Measurements from ENCODE around the gene TEX48. TPM values are rescaled to one million over a fixed set of nuclear protein-coding genes. Genes with fewer than 3 reads are reported as not detected.
A peak's percentile ranks its signal among the peaks of the same experiment; 100 is the strongest.

Gene TEX48
- total RNA-seq, 1 donor from 2014 or later = 0.68 TPM

DNA sequence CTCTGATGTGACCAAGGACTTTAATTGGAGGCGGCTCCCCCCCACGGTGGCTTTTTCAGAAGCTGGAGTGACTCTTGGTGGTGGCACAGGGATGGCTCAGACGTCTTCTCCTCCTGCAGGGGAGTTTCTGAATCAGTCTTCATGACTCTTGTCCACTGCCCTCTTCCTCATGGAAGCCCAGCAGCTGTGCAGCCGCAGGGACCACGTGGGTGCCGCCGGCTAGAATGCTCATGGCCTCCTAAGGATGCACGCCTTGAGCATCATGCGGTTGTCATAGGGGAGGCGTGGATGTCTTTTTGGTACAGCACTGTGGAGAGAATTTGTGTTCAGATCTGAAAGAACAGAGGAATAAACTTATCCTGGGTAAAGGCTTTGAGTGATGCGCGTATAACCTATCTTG is 25.7 kb downstream of the TEX48 start:
- intact Hi-C loops (cut with micrococcal nuclease) = no loop called here
- no peak overlapping the region for H3K4me3 Mint-ChIP-seq (ENCODE audit: low read depth)
- peaks cover 19% of the 10 kb centered on the region for H3K4me1 Mint-ChIP-seq (ENCODE audit: low read depth)
- no peaks in the 10 kb centered on the region for H3K27me3 Mint-ChIP-seq (ENCODE audit: low read depth)
- H3K9me3 Mint-ChIP-seq = no peaks in the 10 kb centered on the region
- no peak overlapping the region for H3K27ac Mint-ChIP-seq
- no peaks in the 10 kb centered on the region for H3K36me3 Mint-ChIP-seq (ENCODE audit: low read depth)
- DNase-seq (ENCODE audit: low spot score) = no peak

DNA sequence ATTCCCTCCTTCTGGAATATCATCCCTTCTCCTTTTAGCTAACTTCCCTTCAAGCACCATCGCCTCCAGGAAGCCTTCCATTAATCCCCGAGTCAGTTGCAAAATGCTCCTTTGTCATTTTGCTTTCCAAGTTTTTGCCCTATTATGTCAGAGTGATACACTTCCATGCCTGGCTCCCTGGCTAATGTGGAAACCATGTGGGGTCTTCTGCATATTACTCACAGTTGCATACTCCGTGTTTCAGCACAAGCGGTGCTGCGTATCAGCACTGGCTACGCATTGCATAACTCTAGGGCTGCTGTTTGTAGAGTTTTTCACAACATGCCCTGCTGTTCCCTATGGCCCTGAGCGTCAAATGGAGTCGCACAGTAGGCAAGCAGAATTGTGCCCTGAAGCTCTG is 26.3 kb downstream of the TEX48 start:
- Mint-ChIP-seq H3K36me3 (ENCODE audit: low read depth) (no peaks in the 10 kb centered on the region), H3K9me3 (no peaks in the 10 kb centered on the region), H3K27ac (no peak overlapping the region), H3K4me1 (ENCODE audit: low read depth) (peaks cover 19% of the 10 kb centered on the region), H3K27me3 (ENCODE audit: low read depth) (no peaks in the 10 kb centered on the region), H3K4me3 (ENCODE audit: low read depth) (no peak overlapping the region)
- no peak for DNase-seq (ENCODE audit: low spot score)
- intact Hi-C loops (cut with micrococcal nuclease) = no loop called here

DNA sequence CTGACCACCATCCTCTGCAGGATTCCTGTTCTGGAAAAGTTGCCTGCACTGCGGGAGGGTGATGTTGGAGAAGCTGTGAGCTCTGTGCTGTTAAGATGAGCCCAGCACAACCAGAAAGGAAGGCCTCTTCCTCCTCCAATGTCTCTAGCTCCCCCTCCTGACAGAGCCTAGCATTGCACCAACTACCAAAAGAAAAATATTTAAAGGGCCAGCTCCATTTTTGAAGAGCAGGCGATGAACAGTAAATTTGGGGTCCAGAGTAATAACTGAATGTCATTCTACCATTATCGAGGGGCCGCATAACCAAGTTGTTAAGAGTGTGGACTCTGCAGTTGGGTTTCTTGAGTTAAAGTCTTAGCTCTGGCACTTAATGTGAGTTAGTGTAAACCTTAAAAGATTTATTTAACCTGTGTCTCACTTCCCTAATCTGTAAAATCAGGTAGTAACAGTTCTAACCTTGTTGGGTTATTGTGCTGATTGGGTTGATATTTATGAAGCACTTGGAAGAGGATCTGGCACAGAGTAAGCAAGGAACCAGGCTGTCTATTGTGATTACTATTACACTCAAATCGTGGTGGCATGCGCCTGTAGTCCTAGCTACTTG is 28.3 kb downstream of the TEX48 start:
- Mint-ChIP-seq H3K4me3 (ENCODE audit: low read depth) (no peak overlapping the region), H3K4me1 (ENCODE audit: low read depth) (peaks cover 21% of the 10 kb centered on the region), H3K27ac (no peak overlapping the region), H3K9me3 (no peaks in the 10 kb centered on the region), H3K36me3 (ENCODE audit: low read depth) (peaks cover 5% of the 10 kb centered on the region), H3K27me3 (ENCODE audit: low read depth) (no peaks in the 10 kb centered on the region)
- peak; percentile 73 for DNase-seq (ENCODE audit: low spot score)
- intact Hi-C loops (cut with micrococcal nuclease) = loop anchor here (1.0 to 5.0 kb wide), 6 partner anchors 41 to 248 kb away; partner anchors contain the start of gene WHRN

DNA sequence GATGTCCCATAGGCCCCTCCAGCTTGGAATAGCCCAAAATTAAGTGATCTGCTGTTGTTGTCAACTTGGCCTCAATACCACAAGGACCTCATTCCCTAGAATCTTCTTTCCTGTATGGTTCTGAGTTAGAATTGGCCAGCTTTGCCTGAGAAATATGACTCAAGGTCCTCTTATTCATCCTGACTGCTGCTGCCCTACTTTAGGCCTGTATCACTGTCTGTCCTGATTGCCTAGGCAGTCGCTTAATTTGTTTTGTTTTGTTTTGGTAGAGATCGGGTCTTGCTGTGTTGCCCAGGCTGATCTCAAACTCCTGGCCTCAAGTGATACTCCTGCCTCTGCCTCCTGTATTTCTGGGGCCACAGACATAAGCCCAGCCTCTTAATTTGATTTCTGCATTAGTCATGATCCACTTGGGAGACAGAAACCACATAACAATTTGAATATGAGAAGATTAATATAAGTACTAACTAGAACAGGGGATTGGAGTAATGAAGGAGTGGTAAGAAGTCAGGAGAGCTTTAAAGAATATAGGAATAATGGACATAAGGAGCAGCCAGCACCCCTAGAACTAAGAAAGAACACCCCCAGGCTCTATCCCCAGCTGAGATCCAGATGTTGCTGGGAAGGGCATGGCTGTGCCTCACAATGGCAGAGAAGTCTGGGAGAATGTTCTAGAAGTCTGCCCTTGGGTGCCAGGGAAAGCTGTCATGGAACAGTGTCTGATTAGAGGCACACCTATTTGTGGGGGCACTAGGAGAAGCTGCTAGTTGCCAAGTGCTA is 29.0 kb downstream of the TEX48 start:
- H3K4me3 Mint-ChIP-seq (ENCODE audit: low read depth) = no peak overlapping the region
- peaks cover 21% of the 10 kb centered on the region for H3K4me1 Mint-ChIP-seq (ENCODE audit: low read depth)
- intact Hi-C loops (cut with micrococcal nuclease) = loop anchor here (1.0 to 5.0 kb wide), 6 partner anchors 40 to 248 kb away; partner anchors contain the start of gene WHRN

DNA sequence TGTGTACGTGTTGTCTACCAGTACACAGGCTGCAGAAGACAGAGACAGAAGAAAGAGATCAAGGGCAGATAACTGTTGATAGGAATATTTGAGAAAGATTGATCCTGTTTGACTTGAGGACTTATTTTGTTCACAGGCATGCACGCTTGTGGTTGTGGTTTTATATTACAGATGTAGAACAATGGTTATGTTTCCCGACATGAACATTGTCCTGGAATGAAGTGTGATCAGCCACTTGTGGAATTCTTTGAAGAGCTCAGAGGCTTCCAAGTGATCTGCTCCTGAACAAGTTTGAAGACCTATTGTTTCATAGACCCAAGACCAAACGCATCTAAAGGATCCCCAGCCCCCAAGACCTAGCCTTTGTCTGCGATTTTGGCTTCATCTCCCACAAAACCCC is 38.1 kb downstream of the TEX48 start:
- intact Hi-C loops (cut with micrococcal nuclease) = no loop called here
- Mint-ChIP-seq H3K27ac (no peak overlapping the region), H3K36me3 (ENCODE audit: low read depth) (peaks cover 66% of the 10 kb centered on the region), H3K27me3 (ENCODE audit: low read depth) (no peaks in the 10 kb centered on the region), H3K9me3 (peaks cover 4% of the 10 kb centered on the region), H3K4me3 (ENCODE audit: low read depth) (no peak overlapping the region), H3K4me1 (ENCODE audit: low read depth) (peaks cover 3% of the 10 kb centered on the region)
- no peak for DNase-seq (ENCODE audit: low spot score)

More for the DNA sequence above, 29.0 kb downstream of the TEX48 start:
- Mint-ChIP-seq H3K27me3 (ENCODE audit: low read depth) (no peaks in the 10 kb centered on the region), H3K27ac (peak overlapping the region; percentile 81), H3K9me3 (no peaks in the 10 kb centered on the region), H3K36me3 (ENCODE audit: low read depth) (peaks cover 12% of the 10 kb centered on the region)
- no peak for DNase-seq (ENCODE audit: low spot score)

DNA sequence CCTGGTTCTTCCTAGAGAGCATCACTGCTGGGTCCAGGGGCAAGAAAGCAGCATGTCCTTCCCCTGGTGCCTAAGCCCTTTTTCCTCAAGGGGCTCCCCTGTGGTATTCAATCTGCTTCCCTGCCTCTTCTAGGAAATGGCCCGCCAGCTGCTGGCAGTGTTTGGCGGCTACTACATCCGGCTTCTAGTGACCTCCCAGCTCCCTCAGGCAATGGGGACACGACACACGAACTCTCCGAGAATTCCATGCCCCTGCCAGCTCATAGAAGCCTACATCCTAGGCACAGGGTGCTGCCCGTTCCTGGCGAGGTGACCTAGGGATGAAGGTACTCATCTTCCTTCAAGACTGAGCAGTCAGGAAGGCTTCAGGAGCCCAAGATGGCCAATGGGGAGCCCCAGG is 39.0 kb downstream of the TEX48 start:
- DNase-seq (ENCODE audit: low spot score) = no peak
- no peak overlapping the region for H3K4me3 Mint-ChIP-seq (ENCODE audit: low read depth)
- H3K36me3 Mint-ChIP-seq (ENCODE audit: low read depth) = peaks cover 66% of the 10 kb centered on the region
- peaks cover 3% of the 10 kb centered on the region for H3K4me1 Mint-ChIP-seq (ENCODE audit: low read depth)
- H3K27ac Mint-ChIP-seq = no peak overlapping the region
- H3K9me3 Mint-ChIP-seq = peaks cover 4% of the 10 kb centered on the region
- intact Hi-C loops (cut with micrococcal nuclease) = no loop called here
- H3K27me3 Mint-ChIP-seq (ENCODE audit: low read depth) = no peaks in the 10 kb centered on the region

DNA sequence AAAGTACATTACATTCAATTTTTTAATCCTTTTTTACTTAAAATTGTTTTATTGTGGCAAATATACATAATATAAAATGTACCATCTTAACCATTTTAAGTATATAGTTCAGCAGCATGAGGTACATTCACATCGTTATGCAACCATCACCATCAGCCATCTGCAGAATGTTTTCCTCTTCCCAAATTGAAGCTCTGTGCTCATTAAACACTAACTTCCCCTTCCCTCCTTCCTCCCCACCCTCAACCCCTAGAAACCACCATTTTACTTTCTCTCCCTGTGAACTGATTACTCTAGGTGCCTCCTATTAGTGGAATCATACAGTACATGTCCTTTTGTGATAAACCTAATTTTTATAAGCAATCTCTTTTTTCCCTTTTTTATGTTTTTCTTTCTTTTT is 40.0 kb downstream of the TEX48 start:
- Mint-ChIP-seq H3K4me1 (ENCODE audit: low read depth) (peaks cover 3% of the 10 kb centered on the region), H3K36me3 (ENCODE audit: low read depth) (peaks cover 63% of the 10 kb centered on the region), H3K27me3 (ENCODE audit: low read depth) (no peaks in the 10 kb centered on the region), H3K27ac (no peak overlapping the region), H3K4me3 (ENCODE audit: low read depth) (no peak overlapping the region), H3K9me3 (no peaks in the 10 kb centered on the region)
- intact Hi-C loops (cut with micrococcal nuclease) = no loop called here
- no peak for DNase-seq (ENCODE audit: low spot score)

DNA sequence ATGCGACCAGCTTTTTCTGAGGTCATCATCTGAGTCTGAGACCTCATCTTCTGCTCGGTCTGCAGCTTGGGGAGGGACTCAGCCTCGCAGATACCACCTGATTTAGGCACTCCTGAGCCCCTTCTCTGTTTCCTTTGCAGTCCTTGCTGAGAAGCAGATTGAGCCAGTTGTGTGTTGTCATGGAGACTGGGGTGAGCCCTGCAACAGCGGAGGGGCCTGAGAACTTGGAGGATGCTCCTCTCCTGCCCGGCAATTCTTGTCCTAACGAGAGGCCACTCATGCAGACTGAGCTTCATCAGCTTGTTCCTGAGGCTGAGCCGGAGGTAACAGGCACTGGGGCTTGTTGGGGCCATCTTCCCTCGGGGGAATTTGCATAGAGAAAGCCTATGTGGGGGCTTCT is 43.6 kb downstream of the TEX48 start:
- DNase-seq (ENCODE audit: low spot score) = no peak
- Mint-ChIP-seq H3K4me1 (ENCODE audit: low read depth) (peaks cover 3% of the 10 kb centered on the region), H3K4me3 (ENCODE audit: low read depth) (no peak overlapping the region), H3K9me3 (no peaks in the 10 kb centered on the region), H3K36me3 (ENCODE audit: low read depth) (peaks cover 37% of the 10 kb centered on the region), H3K27me3 (ENCODE audit: low read depth) (no peaks in the 10 kb centered on the region), H3K27ac (no peak overlapping the region)
- intact Hi-C loops (cut with micrococcal nuclease) = no loop called here

DNA sequence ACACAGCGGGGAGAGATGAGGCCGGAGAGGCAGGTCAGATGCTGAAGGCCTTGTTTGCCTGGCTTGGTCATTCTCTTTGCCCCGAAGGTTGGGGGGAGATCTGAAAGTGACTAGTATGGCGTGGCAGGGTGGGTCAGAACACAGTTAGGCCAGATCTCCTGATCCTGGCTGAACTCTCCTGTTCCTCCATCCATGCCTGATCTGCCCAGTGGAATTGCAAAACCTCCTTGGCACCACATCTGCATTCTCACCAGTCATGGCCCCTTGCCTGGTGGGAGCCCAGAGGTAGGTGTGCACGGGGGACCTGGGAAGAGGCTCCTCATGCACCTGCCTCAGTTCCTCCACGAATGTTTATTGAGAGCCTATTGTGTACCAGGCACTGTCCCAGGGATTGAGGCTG is 47.6 kb downstream of the TEX48 start:
- no peaks in the 10 kb centered on the region for H3K9me3 Mint-ChIP-seq
- no peaks in the 10 kb centered on the region for H3K27me3 Mint-ChIP-seq (ENCODE audit: low read depth)
- no peaks in the 10 kb centered on the region for H3K4me1 Mint-ChIP-seq (ENCODE audit: low read depth)
- H3K27ac Mint-ChIP-seq = no peak overlapping the region
- no peak overlapping the region for H3K4me3 Mint-ChIP-seq (ENCODE audit: low read depth)
- DNase-seq (ENCODE audit: low spot score) = no peak
- intact Hi-C loops (cut with micrococcal nuclease) = no loop called here
- peaks cover 44% of the 10 kb centered on the region for H3K36me3 Mint-ChIP-seq (ENCODE audit: low read depth)

DNA sequence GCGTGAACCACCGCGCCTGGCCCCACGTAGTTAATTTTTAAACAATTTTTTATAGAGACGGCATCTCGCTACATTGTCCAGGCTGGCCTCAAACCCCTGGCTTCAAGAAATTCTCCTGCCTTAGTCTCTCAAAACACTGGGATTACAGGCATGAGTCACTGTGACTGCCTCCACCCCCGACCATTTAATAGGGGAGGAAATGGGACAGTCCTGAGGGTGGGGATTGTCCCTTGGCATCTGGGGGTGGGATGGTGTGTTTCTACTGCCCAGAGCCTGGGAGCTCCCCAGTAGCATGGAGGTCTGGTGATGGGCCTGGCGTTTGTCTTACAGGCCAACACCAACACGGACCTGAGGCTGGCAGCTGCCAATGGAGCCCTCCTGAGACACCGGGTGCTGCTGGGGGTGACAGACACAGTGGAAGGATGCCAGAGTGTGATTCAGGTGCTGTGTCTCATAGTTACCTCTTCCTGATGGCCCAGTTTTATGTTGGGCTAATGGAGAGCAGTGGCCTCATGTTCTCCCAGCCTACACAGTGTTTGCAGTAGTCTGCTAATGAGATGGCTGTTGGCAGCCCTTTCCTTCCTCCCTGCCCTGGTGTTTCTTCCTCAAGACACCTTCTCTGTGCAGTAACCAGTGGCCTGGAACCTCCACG is 48.4 kb downstream of the TEX48 start:
- DNase-seq (ENCODE audit: low spot score) = no peak
- no peak overlapping the region for H3K27ac Mint-ChIP-seq
- no peaks in the 10 kb centered on the region for H3K27me3 Mint-ChIP-seq (ENCODE audit: low read depth)
- intact Hi-C loops (cut with micrococcal nuclease) = no loop called here
- H3K4me1 Mint-ChIP-seq (ENCODE audit: low read depth) = no peaks in the 10 kb centered on the region
- no peak overlapping the region for H3K4me3 Mint-ChIP-seq (ENCODE audit: low read depth)
- H3K9me3 Mint-ChIP-seq = no peaks in the 10 kb centered on the region
- peaks cover 45% of the 10 kb centered on the region for H3K36me3 Mint-ChIP-seq (ENCODE audit: low read depth)

DNA sequence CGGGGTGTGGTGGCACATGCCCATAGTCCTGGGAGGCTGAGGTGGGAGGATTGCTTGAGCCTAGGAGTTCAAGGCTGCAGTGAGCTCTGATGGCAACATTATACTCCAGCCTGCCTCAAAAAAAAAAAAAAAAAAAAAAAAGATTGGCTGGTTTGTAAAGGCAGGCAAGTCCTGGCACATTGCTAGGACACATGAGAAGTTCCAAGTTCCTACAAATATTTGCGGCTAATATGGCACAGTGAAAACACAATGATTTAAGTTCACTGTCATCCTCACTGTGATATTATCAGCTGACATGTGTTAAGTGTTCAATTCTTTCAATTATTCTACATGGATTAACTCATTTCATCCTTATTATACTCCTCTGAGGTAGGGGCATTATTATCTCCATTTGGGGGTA is 50.8 kb downstream of the TEX48 start:
- Mint-ChIP-seq H3K27ac (no peak overlapping the region), H3K9me3 (no peaks in the 10 kb centered on the region), H3K36me3 (ENCODE audit: low read depth) (peaks cover 41% of the 10 kb centered on the region), H3K4me3 (ENCODE audit: low read depth) (no peak overlapping the region), H3K4me1 (ENCODE audit: low read depth) (no peaks in the 10 kb centered on the region), H3K27me3 (ENCODE audit: low read depth) (no peaks in the 10 kb centered on the region)
- no peak for DNase-seq (ENCODE audit: low spot score)
- intact Hi-C loops (cut with micrococcal nuclease) = no loop called here

DNA sequence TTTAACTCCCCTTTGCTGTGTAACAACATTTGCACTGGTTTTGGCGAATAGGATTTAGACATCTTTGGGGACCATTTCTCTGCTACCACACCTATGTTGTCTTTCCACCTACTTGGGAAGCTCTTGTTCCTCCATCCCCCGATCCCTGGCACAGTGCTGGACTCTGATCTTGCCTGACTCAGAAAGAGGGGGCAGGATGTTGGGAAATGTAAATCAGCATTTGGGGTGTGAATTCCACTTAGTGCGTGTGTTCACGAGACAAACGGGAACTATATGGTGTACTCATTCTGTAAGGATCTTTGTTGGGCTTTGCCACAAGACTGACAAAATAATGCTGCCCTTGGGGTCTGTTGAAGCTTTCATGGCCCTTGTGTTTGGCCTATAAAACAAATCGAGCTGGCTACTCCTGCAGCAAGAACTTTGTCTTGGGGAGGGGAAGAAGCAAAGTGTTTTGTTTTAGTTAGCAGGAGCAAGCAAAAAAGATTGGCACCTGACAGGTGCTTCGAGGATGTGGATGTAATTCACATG is 52.4 kb downstream of the TEX48 start:
- Mint-ChIP-seq H3K4me3 (ENCODE audit: low read depth) (no peak overlapping the region), H3K9me3 (no peaks in the 10 kb centered on the region), H3K4me1 (ENCODE audit: low read depth) (no peaks in the 10 kb centered on the region), H3K36me3 (ENCODE audit: low read depth) (peaks cover 45% of the 10 kb centered on the region), H3K27me3 (ENCODE audit: low read depth) (no peaks in the 10 kb centered on the region), H3K27ac (no peak overlapping the region)
- intact Hi-C loops (cut with micrococcal nuclease) = no loop called here
- DNase-seq (ENCODE audit: low spot score) = no peak

DNA sequence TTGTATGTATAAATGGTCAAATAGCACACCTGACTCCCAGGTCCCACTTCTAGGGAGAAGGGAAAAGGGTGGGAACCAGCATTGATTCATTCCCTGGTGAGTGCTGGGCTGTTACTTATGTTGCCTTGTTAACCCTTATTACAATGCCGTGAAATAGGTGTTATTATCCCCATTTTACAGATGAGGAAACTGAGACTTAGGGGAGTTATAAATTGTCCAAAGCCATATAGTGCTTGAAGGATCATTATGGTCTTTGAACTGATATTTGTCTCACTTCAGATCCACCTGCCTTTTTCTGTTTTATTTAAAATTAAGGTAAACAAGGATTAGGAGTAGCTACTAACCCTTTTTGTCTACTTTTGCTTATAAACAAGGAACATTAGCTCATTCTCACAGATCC is 54.4 kb downstream of the TEX48 start:
- no peak for DNase-seq (ENCODE audit: low spot score)
- no peaks in the 10 kb centered on the region for H3K4me1 Mint-ChIP-seq (ENCODE audit: low read depth)
- H3K27me3 Mint-ChIP-seq (ENCODE audit: low read depth) = no peaks in the 10 kb centered on the region
- H3K36me3 Mint-ChIP-seq (ENCODE audit: low read depth) = peaks cover 43% of the 10 kb centered on the region
- no peaks in the 10 kb centered on the region for H3K9me3 Mint-ChIP-seq
- no peak overlapping the region for H3K4me3 Mint-ChIP-seq (ENCODE audit: low read depth)
- intact Hi-C loops (cut with micrococcal nuclease) = no loop called here
- no peak overlapping the region for H3K27ac Mint-ChIP-seq

Measured in activated T-helper 2 cell treated with anti-CD3 and anti-CD28 coated beads, Interferon-gamma antibody, Interleukin-2, Interleukin-4, amounts not matched to agents 10 μg/mL and 5 μg/mL and 100 μg/mL, durations not matched to agents 14 hours and 24 hours and 36 hours (primary cell).